T1000 (cell line): ENCODE data around the gene UBE4B.

Experiments used
- DNase-seq: peaks from one replicate; lab custom pipeline; 2025; ENCODE audit warnings: mixed read lengths; lab: John Stamatoyannopoulos, UW

UBE4B gene

GRCh38 chr1:10114746-10115145, 82.0 kb downstream of the UBE4B start:
- DNase-seq: no peak

- DNase-seq: no peak
Measured at GRCh38 chr1:10117132-10117531, 84.4 kb downstream of the UBE4B start.

DNA sequence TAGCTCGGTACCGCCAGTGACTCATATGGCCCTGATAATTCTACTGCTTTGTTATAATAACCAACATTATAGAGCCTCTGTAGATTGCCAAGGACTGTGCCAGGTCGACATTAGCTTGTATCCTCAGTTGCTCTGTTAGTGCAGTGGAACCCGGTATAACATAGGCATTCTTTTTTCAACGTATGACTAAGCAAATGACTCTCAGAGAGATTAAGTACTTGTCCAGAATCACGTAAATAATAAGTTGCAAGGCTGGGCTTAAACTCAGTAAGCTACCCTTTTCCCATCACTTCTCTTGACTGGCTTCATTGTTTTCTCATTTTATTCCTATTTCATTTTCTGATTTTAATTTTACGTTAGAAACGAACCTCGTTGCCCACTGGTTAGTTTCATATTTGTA, 85.1 kb downstream of the UBE4B start:
- DNase-seq: no peak

DNA sequence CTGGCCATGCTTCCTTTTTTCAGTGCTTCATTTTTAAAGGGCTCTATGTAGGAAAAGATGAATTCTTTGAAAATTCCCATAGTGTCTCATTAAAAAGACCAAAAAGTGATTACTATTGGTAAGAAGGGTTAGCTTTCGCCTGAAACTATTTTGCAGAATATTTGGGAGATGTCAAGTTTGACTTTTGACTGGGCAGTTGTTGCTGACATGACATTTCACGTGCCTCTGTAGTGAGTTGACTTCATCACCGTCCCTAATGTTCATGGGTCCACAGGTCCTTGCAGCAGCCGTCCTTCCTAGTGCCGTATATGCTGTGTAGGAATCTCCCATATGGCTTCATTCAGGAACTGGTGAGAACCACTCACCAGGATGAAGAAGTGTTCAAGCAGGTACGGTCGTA, 88.9 kb downstream of the UBE4B start:
- no peak for DNase-seq

- DNase-seq: no peak
Measured at GRCh38 chr1:10122926-10123325, 90.2 kb downstream of the UBE4B start.

- no peak for DNase-seq
Measured at GRCh38 chr1:10128101-10128765, 95.5 kb downstream of the UBE4B start.

DNA sequence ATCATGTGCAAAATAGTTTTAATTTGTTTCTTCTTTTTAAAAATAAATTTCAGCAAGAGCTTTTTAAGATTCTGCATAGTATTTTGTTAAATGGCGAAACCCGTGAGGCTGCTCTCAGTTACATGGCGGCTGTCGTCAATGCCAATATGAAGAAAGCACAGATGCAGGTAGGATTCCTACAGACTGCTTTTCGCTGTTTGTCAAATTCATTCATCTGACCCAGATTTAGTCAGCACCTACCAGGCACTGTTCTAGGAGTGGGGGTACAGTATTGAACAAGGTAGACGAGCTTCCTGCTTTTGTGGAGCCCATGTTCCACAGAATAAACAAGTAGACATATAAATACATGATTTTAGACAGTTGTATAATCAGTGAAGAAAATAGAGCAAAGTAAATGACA, 99.6 kb downstream of the UBE4B start:
- DNase-seq: no peak

DNA sequence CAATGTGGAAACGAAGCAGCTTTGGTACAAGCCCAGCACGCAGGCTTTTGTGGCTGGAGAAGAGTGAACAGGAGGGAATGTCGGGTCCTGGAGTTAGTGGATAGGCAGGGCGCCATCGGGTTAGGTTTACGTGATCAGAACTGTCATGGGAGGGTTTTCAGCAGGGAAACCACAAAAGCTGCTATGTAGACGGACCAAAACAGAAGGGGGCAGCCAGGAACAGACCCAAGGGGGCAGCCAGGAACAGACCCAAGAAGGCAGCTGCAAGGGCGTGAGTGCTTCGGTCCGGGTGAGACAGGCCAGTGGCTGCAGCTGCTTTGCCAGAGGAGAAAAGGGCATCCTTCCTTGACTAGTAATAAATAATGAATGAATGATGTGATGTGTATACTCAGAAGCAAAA, 100.1 kb downstream of the UBE4B start:
- no peak for DNase-seq

- no peak for DNase-seq
Measured at GRCh38 chr1:10140981-10141380, 108.2 kb downstream of the UBE4B start.

DNA sequence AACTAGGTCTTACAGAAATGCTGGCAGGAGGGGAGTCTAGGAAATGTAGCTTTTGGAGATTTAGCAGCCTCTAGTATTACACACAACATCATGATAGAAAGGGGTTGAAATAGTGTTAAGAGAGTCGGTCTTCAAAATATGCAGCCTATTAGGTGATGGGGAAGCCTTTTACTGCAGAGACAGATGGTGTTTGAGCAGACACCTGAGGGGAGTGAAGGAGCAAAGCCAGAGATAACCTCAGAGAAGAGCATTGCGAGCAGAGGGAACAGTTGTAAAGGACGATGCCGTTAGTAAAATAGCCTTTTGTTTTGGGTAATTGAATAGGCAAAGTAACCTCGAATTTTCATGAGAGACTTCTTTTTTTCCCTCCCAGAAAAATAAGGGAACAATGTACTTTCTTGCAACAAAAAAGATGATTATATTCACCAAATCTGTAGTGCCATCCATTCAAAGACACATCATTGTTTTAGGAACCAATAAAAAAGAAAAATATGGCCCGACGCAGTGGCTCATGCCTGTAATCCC, 111.3 kb downstream of the UBE4B start:
- DNase-seq: no peak

- DNase-seq: no peak
Measured at GRCh38 chr1:10146391-10146790, 113.6 kb downstream of the UBE4B start.

DNA sequence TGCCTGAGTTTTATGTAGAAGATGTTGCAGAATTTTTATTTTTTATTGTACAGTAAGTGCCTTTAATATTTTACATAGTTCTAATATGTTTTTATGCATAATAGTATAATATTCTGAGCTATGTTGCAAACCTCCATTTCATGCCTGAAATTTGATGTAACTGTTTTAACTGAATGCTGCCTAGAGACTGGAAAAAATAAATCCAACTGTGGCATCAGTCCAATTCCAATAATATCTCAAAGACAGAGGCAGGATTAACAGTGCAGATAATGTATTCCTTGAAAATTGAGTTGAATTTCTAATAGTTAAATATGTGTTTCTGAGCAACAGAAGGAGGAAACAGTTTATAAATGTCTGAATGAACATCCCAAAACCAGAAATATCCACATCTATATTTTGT, 116.5 kb downstream of the UBE4B start:
- no peak for DNase-seq

DNA sequence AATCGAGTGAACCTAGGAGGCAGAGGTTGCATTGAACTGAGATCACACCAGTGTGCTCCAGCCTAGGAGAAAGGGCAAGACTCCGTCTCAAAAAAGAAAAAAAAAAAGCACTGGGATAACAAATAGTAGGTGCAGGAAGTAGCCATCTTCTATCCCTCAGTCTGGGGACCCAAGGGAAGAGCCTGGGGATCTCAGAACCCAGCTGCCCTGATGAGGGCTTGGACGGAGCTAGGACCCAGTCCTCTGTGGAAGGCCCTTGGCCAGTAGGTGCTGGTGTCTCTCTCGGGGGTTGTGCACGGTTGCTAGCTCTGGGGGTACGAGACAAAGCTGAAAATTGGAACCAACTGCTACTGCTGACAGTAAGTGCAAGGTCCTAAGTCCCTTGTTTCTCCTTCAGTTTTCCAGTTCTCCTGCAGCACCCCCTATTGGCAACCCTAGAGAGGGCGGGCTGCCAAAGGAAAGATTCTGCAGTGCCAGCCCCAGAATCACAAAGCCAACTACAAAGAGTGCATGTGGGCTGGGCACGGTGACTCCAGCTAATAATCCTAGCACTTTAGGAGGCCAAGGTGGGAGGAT, 120.0 kb downstream of the UBE4B start:
- DNase-seq: no peak

DNA sequence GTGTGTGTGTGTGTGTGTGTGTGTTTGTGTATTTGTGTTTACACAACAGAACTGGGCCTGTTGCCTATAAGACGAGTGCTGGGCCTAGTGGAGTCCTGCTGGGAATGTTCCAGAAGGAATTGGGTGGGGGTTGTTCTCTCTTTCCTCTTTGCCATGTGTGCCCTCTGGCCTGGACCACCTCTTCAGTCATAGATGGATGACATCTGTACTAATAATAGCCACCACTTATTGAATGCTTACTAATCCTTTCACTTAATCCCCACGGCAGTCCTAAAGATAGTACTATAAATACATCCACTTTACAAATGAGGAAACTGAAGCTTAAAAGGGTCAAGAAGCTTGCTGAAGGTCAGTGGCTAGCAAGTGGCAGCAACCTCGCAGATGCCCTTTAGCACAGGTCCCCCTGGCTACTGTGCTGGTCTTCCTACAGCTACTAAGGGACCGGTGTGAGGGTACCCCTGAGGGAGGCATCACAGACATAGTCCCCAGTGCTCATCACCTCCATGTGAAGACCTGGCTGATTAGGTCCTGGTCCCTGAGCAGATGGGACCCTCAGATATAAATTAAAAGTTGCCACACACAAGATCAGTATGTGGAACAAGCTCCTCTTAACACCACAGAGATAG, 122.4 kb downstream of the UBE4B start:
- no peak for DNase-seq

- no peak for DNase-seq
Measured at GRCh38 chr1:10160173-10160572, 127.4 kb downstream of the UBE4B start.

- no peak for DNase-seq
Measured at GRCh38 chr1:10160907-10161490, 128.2 kb downstream of the UBE4B start.

DNA sequence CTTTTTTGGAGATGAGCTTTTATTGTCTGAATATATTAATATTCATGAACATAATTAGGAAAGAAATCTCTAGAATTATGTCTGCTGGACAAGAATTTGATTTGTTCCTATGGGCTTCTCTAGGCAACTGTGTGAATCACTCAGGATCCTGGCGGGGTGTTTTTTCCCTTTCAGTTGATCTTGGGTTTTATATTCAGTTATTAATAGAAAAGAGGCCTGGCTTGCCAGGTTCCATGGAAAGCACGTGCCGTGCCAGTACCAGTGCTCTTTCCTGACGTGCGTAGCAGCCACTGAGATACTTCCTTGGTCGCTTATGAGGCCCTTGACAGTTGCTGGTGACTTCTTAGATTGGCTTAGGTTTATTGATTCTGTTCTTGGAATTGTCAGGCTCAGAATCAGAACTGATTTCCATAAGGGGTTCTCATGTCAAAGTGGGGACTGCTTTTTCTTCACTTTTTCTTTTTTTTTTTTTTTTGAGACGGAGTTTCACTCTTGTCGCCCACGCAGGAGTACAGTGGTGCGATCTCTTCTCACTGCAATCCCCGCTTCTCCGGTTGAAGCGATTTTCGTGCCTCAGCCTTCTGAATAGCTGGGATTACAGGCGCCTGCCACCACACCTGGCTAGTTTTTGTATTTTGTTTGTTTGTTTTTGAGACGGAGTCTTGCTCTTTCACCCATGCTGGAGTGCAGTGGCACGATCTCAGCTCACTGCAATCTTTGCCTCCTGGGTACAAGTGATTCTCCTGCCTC, 129.0 kb downstream of the UBE4B start:
- no peak for DNase-seq

DNA sequence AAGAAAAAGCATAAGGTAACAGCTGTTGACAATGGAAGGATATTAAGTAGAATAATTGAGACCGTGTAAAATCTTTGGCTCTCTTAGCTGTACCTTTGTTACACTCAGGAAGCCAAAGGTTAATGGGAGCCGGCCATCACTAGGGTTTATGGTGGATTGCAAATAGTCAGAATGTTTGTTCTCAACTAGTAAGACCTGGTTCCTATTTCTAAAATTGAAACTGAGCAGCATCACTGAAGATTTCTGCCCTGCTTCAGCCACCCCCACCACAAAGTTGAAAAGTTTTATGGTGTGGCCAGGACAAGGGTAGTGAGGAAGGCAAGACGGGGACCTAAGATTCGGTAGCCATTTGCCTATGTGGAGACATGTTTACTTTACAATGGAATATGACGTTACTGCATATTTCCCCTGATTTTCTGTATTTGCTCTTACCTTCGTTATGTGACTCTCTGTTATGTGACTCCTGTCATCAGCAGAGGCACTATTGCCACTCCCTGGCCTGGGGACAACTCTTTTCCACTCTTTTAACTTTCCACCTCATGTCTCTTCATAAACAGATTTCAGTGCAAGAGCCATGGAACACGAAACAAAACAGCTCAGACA, 136.3 kb downstream of the UBE4B start:
- DNase-seq: no peak

DNA sequence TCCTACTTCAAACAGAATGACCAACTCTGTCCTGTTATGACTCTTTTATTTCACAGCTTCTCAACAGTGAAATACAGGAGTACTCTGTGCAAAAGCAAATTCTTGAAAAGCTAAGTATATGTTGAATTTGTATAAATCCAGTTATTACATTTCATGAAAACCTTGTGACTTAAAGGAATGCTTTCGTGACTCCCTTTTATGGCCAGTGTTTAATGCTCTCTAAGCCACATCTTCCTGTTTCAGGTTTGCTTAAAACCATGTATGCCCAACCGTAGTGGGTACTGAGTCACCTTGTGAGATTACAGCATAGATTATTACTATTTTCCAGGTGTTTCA, 137.4 kb downstream of the UBE4B start:
- no peak for DNase-seq

GRCh38 chr1:10171105-10171767, 138.5 kb downstream of the UBE4B start:
- DNase-seq: no peak

- DNase-seq: no peak
Measured at GRCh38 chr1:10171995-10172669, 139.4 kb downstream of the UBE4B start.
